Naive thymus-derived CD4-positive, alpha-beta T cell (primary cell): Measurements from ENCODE around the gene KLHL13. TPM values are rescaled to one million over a fixed set of nuclear protein-coding genes. Genes with fewer than 3 reads are reported as not detected.

Source experiments
- ATAC-seq: fragments of 150-1000 bp; cut with Tn5 transposase; 2 replicates; pipeline ENCODE4 v1.10.0; 2021; ENCODE audit warnings: mild to moderate bottlenecking, moderate library complexity
- CTCF ChIA-PET: fragments of 350-600 bp; sonication (Branson Sonifier 250); formaldehyde crosslinking; loops from one replicate; lab custom pipeline; 2021; ENCODE audit warnings: antibody characterized with exemption; lab: Charles Lee
- POLR2A ChIA-PET: fragments of 350-600 bp; sonication (Branson Sonifier 250); formaldehyde crosslinking; loops from one replicate; lab custom pipeline; 2021; ENCODE audit warnings: antibody characterized with exemption, inconsistent platforms; lab: Charles Lee
- DNase-seq, 9 donors: peaks; one replicate each; pipeline versions ENCODE4 v3.0.0 to v3.0.0-alpha.2; 2020 to 2022; ENCODE audit warnings: mixed read lengths in 1 of 9
- H3K27ac ChIP-seq: one replicate; pipeline ENCODE4 v1.7.0; 2013; ENCODE audit warnings: mild to moderate bottlenecking, low read depth, low read length, moderate library complexity
- H3K27me3 ChIP-seq, 2 donors: one replicate each; pipeline ENCODE4 v1.7.0; 2013; ENCODE audit warnings: low read length in 2 of 2, mild to moderate bottlenecking in 2 of 2, moderate library complexity in 2 of 2; ENCODE audit not compliant: control insufficient read depth in 2 of 2, insufficient read depth in 2 of 2
- H3K36me3 ChIP-seq, 3 experiments: 1 replicate in 2 of 3; 2 replicates in 1 of 3; pipeline ENCODE4 v1.7.0; 2013; ENCODE audit warnings: low read length in 3 of 3, mild to moderate bottlenecking in 3 of 3, moderate library complexity in 1 of 3; ENCODE audit not compliant: insufficient read depth in 3 of 3, control insufficient read depth in 2 of 3
- H3K4me1 ChIP-seq, 2 donors: one replicate each; pipeline ENCODE4 v1.7.0; 2013; ENCODE audit warnings: low read length in 2 of 2, mild to moderate bottlenecking in 2 of 2, moderate library complexity in 1 of 2; ENCODE audit not compliant: control insufficient read depth in 2 of 2, insufficient read depth in 2 of 2
- H3K4me3 ChIP-seq: 2 replicates; pipeline ENCODE4 v1.7.0; 2013; ENCODE audit warnings: mild to moderate bottlenecking, low read length
- H3K9me3 ChIP-seq, 3 experiments: 1 replicate in 2 of 3; 2 replicates in 1 of 3; pipeline ENCODE4 v1.7.0; 2013; ENCODE audit warnings: low read length in 3 of 3; ENCODE audit not compliant: control insufficient read depth in 2 of 3
- H3K27ac Mint-ChIP-seq, 9 donors: one replicate each; pipeline ENCODE4 v1.8.0; 2020 to 2022; ENCODE audit warnings: mixed read lengths in 9 of 9, mild to moderate bottlenecking in 8 of 9, moderate library complexity in 5 of 9, inconsistent platforms in 2 of 9
- H3K27me3 Mint-ChIP-seq, 5 donors: one replicate each; pipeline ENCODE4 v1.8.0; 2021 to 2022; ENCODE audit warnings: mixed read lengths in 5 of 5, mild to moderate bottlenecking in 1 of 5
- H3K36me3 Mint-ChIP-seq, 5 donors: one replicate each; pipeline ENCODE4 v1.8.0; 2020 to 2022; ENCODE audit warnings: mixed read lengths in 5 of 5, mild to moderate bottlenecking in 3 of 5, inconsistent platforms in 1 of 5
- H3K4me1 Mint-ChIP-seq, 7 donors: one replicate each; pipeline ENCODE4 v1.8.0; 2020 to 2022; ENCODE audit warnings: mixed read lengths in 7 of 7, mild to moderate bottlenecking in 3 of 7, inconsistent platforms in 1 of 7
- H3K4me3 Mint-ChIP-seq, 10 donors: one replicate each; pipeline ENCODE4 v1.8.0; 2020 to 2022; ENCODE audit warnings: mild to moderate bottlenecking in 10 of 10, mixed read lengths in 10 of 10, moderate library complexity in 6 of 10, inconsistent platforms in 2 of 10
- H3K9me3 Mint-ChIP-seq, 11 donors: one replicate each; pipeline ENCODE4 v1.8.0; 2020 to 2022; ENCODE audit warnings: mixed read lengths in 11 of 11, mild to moderate bottlenecking in 4 of 11, inconsistent platforms in 1 of 11, moderate library complexity in 1 of 11
- intact Hi-C, 2 donors: fragments of 100-400 bp; cut with micrococcal nuclease; formaldehyde crosslinking; loops; one replicate each; pipeline ENCODE4 v1.15.1; 2023
- polyA plus RNA-seq, 2 donors: library from polyadenylated mRNA; unstranded; fragments of 300-500 nt; fragmentation: Illumina TruSeq; gene quantifications; one replicate each; pipeline ENCODE4 v1.2.3, GENCODE V29; 2021
- total RNA-seq, 6 experiments: library from RNA in 5 of 6; stranded (reverse) in 5 of 6; gene quantifications; 1 replicate in 5 of 6; 2 replicates in 1 of 6; pipeline ENCODE4 v1.2.3 and lab custom pipeline; 2021 to 2026

The KLHL13 gene
- total and polyA plus RNA-seq, 7 experiments from 2014 or later, result 0.34 to 2.2 (median 1.1) TPM; not detected in 1

DNA sequence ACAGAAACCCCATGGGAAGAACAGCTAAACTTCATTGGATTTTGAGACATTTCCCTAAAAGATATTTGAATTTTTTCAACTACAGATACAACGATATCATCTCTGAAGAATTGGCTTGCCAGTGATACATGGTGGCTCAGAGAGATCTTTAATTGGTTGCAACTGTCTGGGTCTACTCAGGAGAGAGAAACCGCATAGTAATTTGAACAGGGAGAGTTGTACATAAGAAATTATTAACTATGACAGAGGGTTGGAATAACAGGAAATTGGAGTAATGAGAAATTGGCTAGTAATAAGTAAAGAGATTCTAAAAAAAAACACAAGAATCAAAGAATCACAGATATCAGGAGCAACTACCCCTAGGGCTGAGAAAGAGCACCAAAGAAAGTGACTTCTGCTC lies 118.4 kb downstream of the KLHL13 start:
- H3K4me3 Mint-ChIP-seq, result no peak overlapping the region
- Histone ChIP-seq H3K4me3 (no peak overlapping the region), H3K4me1 (no peaks in the 10 kb centered on the region), H3K27me3 (no peaks in the 10 kb centered on the region), H3K9me3 (no peaks in the 10 kb centered on the region), H3K27ac (no peak overlapping the region), H3K36me3 (no peaks in the 10 kb centered on the region)
- H3K27ac Mint-ChIP-seq, result no peak overlapping the region
- intact Hi-C loops, result no loop called here
- CTCF ChIA-PET, result no interaction called here
- H3K4me1 Mint-ChIP-seq, result no peaks in the 10 kb centered on the region
- peaks cover 0 to 3% (median 0%) of the 10 kb centered on the region in 11 donors for H3K9me3 Mint-ChIP-seq
- H3K36me3 Mint-ChIP-seq, result no peaks in the 10 kb centered on the region
- no peaks in the 10 kb centered on the region for H3K27me3 Mint-ChIP-seq
- ATAC-seq (no peak), DNase-seq (no peak)
- POLR2A ChIA-PET, result no interaction called here

DNA sequence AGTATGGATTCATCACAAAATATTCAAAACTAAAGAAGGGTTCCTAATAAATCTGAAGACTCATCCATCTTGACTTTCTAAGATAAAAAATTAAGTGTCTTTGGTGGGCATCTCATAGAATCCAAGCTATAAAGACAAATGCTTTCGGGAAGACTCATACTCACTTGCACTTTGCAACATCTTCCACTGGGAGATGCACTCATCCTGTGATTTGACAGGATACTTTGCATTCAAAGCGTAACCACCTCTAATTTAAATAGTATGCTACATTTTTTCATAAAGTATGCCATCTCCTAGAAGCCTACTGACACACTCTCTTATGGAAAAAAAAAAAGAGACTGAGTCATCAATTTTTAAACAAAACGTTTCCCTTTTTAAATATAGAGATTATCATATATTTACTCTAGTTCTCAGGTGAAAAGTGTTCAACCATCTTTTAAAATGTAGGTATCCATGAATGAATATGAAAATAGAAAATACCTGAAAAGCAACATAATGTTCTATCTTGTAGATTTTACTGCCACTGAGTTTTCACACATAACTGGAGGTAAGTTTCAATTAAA lies 119.6 kb downstream of the KLHL13 start:
- Histone ChIP-seq H3K4me3 (no peak overlapping the region), H3K27me3 (no peaks in the 10 kb centered on the region), H3K9me3 (no peaks in the 10 kb centered on the region), H3K4me1 (no peaks in the 10 kb centered on the region), H3K27ac (no peak overlapping the region), H3K36me3 (no peaks in the 10 kb centered on the region)
- ATAC-seq (no peak), DNase-seq (no peak)
- ChIA-PET CTCF (no interaction called here), POLR2A (no interaction called here)
- H3K4me3 Mint-ChIP-seq, result no peak overlapping the region
- intact Hi-C loops, result no loop called here
- H3K27ac Mint-ChIP-seq, result no peak overlapping the region
- no peaks in the 10 kb centered on the region for H3K36me3 Mint-ChIP-seq
- peaks cover 0 to 3% (median 0%) of the 10 kb centered on the region in 11 donors for H3K9me3 Mint-ChIP-seq
- no peaks in the 10 kb centered on the region for H3K27me3 Mint-ChIP-seq
- no peaks in the 10 kb centered on the region for H3K4me1 Mint-ChIP-seq

DNA sequence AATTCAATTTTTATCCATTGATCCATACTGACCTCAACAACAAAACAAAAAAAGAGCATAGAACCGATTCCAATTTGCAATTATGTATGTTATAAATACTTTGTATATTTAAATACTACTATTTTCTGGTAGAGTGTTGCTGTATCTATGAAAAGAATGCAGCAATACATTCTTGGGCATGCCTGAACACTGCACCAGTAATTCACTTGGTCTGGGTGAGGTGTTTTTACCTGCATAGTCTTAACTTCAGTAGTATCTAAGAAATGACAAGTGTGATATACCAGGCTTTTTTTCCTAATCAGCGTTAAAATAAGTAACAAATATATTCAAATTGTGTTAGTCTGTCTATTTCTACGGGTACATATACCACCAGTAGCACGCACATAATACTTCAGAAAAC lies 120.2 kb downstream of the KLHL13 start:
- Histone ChIP-seq H3K4me1 (no peaks in the 10 kb centered on the region), H3K9me3 (no peaks in the 10 kb centered on the region), H3K27ac (no peak overlapping the region), H3K36me3 (no peaks in the 10 kb centered on the region), H3K4me3 (no peak overlapping the region), H3K27me3 (no peaks in the 10 kb centered on the region)
- no peak overlapping the region for H3K4me3 Mint-ChIP-seq
- no peaks in the 10 kb centered on the region for H3K27me3 Mint-ChIP-seq
- ChIA-PET POLR2A (no interaction called here), CTCF (no interaction called here)
- H3K27ac Mint-ChIP-seq, result no peak overlapping the region
- H3K4me1 Mint-ChIP-seq, result no peaks in the 10 kb centered on the region
- peaks cover 0 to 3% (median 0%) of the 10 kb centered on the region in 11 donors for H3K9me3 Mint-ChIP-seq
- no peak for DNase-seq
- H3K36me3 Mint-ChIP-seq, result no peaks in the 10 kb centered on the region
- intact Hi-C loops, result no loop called here
- no peak for ATAC-seq

DNA sequence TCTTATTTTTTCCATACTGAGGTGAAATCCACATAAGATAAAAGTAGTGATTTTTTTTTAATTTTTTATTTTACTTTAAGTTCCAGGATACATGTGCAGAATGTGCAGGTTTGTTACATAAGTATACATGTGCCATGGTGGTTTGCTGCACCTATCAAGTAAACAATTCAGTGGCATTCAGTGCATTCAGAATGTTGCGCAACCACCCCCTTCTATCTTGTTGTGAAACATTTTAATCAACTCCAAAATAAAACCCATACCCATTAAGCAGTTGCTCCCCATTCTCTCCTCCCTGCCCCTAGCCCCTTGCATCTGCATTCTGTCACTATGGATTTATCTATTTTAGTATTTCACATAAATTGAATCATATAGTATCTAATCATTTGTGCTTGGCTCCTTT lies 121.2 kb downstream of the KLHL13 start:
- Mint-ChIP-seq H3K36me3 (no peaks in the 10 kb centered on the region), H3K4me3 (no peak overlapping the region), H3K27me3 (no peaks in the 10 kb centered on the region), H3K27ac (no peak overlapping the region), H3K9me3 (peaks cover 0 to 3% (median 0%) of the 10 kb centered on the region in 11 donors), H3K4me1 (no peaks in the 10 kb centered on the region)
- H3K4me1 ChIP-seq, result no peaks in the 10 kb centered on the region
- no peaks in the 10 kb centered on the region for H3K9me3 ChIP-seq
- ChIA-PET POLR2A (no interaction called here), CTCF (no interaction called here)
- intact Hi-C loops, result no loop called here
- ATAC-seq (no peak), DNase-seq (no peak)
- no peaks in the 10 kb centered on the region for H3K36me3 ChIP-seq
- H3K27ac ChIP-seq, result no peak overlapping the region
- H3K27me3 ChIP-seq, result no peaks in the 10 kb centered on the region
- no peak overlapping the region for H3K4me3 ChIP-seq

DNA sequence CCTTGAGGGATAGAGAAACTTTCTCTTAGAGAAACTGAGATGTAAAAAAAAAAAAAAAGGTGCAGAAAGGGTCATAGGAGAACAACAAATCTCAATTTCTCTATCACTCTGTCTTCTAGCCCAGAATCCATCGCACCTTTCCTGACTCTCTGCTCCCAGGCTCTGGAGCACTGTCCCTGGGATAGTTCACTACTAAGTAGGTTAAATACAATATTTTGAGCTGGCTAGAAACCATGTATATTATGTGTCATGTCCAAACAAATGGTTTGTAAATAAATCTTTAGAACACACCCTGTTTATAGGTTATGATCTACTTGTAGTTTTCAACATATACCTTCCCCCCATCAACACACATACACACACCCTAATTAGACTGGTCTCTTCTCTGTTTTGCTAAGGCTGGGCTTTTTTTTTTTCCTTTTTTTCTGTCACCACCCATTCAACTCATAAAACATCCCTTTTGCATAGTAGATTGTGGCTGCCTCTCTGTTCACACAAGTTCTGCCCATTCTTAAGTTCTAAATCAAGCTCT lies 124.4 kb downstream of the KLHL13 start:
- POLR2A ChIA-PET, result no interaction called here
- no peaks in the 10 kb centered on the region for H3K27me3 ChIP-seq
- H3K4me1 ChIP-seq, result no peaks in the 10 kb centered on the region
- DNase-seq, result no peak
- no peak overlapping the region for H3K4me3 ChIP-seq
- Mint-ChIP-seq H3K9me3 (peaks cover 0 to 2% (median 0%) of the 10 kb centered on the region in 11 donors), H3K27ac (no peak overlapping the region), H3K27me3 (no peaks in the 10 kb centered on the region), H3K36me3 (no peaks in the 10 kb centered on the region), H3K4me1 (no peaks in the 10 kb centered on the region), H3K4me3 (no peak overlapping the region)
- intact Hi-C loops, result no loop called here
- H3K36me3 ChIP-seq, result no peaks in the 10 kb centered on the region
- ATAC-seq, result no peak
- H3K27ac ChIP-seq, result no peak overlapping the region
- CTCF ChIA-PET, result no interaction called here
- no peaks in the 10 kb centered on the region for H3K9me3 ChIP-seq

DNA sequence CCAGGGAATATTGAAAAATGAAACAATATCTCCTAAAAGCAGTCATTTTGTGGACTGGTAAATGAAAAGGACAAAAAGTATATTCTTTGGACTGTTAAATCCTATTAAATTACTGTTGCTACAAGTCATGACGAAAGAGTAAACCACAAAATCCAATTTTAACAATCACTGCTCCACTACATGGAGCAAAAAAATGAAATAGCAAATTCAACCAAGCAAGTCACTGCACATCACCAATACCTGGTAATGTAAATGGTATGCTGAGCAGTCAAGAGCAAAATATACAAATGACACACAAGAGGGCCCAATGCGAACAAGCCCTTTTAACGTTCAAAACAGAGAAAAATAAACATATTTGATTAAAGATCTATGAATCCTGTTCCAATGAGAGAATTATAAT lies 126.2 kb downstream of the KLHL13 start:
- no peaks in the 10 kb centered on the region for H3K9me3 ChIP-seq
- ChIA-PET POLR2A (no interaction called here), CTCF (no interaction called here)
- DNase-seq (no peak), ATAC-seq (no peak)
- H3K4me1 Mint-ChIP-seq, result peaks cover 0 to 2% (median 0%) of the 10 kb centered on the region in 7 donors
- no peak overlapping the region for H3K27ac ChIP-seq
- H3K9me3 Mint-ChIP-seq, result peaks cover 0 to 2% (median 0%) of the 10 kb centered on the region in 11 donors
- no peaks in the 10 kb centered on the region for H3K36me3 Mint-ChIP-seq
- no peak overlapping the region for H3K27ac Mint-ChIP-seq
- no peaks in the 10 kb centered on the region for H3K27me3 ChIP-seq
- no peaks in the 10 kb centered on the region for H3K4me1 ChIP-seq
- intact Hi-C loops, result no loop called here
- H3K4me3 ChIP-seq, result no peak overlapping the region
- H3K27me3 Mint-ChIP-seq, result no peaks in the 10 kb centered on the region
- H3K36me3 ChIP-seq, result no peaks in the 10 kb centered on the region
- H3K4me3 Mint-ChIP-seq, result no peak overlapping the region

DNA sequence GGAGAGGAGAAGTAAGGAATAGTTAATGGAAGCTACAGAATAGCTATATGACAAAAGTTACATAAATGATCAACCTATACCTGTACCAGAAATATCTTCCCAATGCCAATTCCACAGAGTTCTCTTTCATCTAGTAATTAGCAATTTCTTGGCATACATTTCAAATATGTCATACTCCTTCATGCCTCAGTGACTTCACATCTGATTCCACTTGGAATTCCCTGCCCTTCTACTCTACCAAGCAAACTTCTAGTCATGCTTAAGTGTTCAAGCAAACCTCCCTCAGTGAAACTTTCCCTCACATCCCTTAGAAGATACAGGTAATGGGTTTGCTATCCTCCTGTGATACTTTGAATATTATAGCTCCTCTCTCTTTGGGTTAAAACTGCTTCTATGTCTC lies 127.1 kb downstream of the KLHL13 start:
- Histone ChIP-seq H3K27me3 (no peaks in the 10 kb centered on the region), H3K27ac (no peak overlapping the region), H3K4me1 (no peaks in the 10 kb centered on the region), H3K4me3 (no peak overlapping the region), H3K9me3 (no peaks in the 10 kb centered on the region), H3K36me3 (no peaks in the 10 kb centered on the region)
- H3K4me1 Mint-ChIP-seq, result peaks cover 0 to 2% (median 0%) of the 10 kb centered on the region in 7 donors
- ChIA-PET POLR2A (no interaction called here), CTCF (no interaction called here)
- DNase-seq (no peak), ATAC-seq (no peak)
- no peaks in the 10 kb centered on the region for H3K27me3 Mint-ChIP-seq
- H3K4me3 Mint-ChIP-seq, result no peak overlapping the region
- H3K9me3 Mint-ChIP-seq, result peaks cover 0 to 2% (median 0%) of the 10 kb centered on the region in 11 donors
- intact Hi-C loops, result no loop called here
- H3K27ac Mint-ChIP-seq, result peak overlapping the region in 1 of 9 donors; percentile 38
- H3K36me3 Mint-ChIP-seq, result no peaks in the 10 kb centered on the region
